SU-DHL-6 (cell line): ENCODE data around the gene MOB3B.

Experiments used
- H2AFZ ChIP-seq: fragments of 200-600 bp; sonication (generic); 2 replicates; pipeline ENCODE4 v1.6.1; 2014; ENCODE audit warnings: low read depth, mild to moderate bottlenecking, moderate library complexity, mixed read lengths, antibody characterized with exemption, low read length; ENCODE audit not compliant: severe bottlenecking
- H3F3A ChIP-seq: fragments of 200-600 bp; shearing (Covaris generic); 2 replicates; pipeline ENCODE4 v1.6.0; 2016; ENCODE audit warnings: antibody characterized with exemption, mild to moderate bottlenecking; ENCODE audit not compliant: insufficient read depth
- H3K27ac ChIP-seq: fragments of 200-600 bp; sonication (generic); 2 replicates; pipeline ENCODE4 v1.5.1; 2016; ENCODE audit warnings: low read depth, mild to moderate bottlenecking, low read length, moderate library complexity, mixed read lengths
- H3K27me3 ChIP-seq: fragments of 200-600 bp; sonication (generic), shearing (Covaris generic); 2 replicates; pipeline ENCODE4 v1.6.0; 2014; ENCODE audit warnings: mild to moderate bottlenecking, low read length
- H3K36me3 ChIP-seq: fragments of 200-600 bp; sonication (generic); 2 replicates; pipeline ENCODE4 v1.6.1; 2014; ENCODE audit warnings: mild to moderate bottlenecking, low read length, mixed read lengths
- H3K4me2 ChIP-seq: fragments of 300-600, 200-600 bp; shearing (Covaris generic), sonication (generic); 2 replicates; pipeline ENCODE4 v1.6.0; 2014; ENCODE audit warnings: low read length, low read depth, mild to moderate bottlenecking; ENCODE audit not compliant: poor library complexity, severe bottlenecking
- H3K4me3 ChIP-seq: fragments of 200-600 bp; sonication (generic); 2 replicates; pipeline ENCODE4 v1.5.1; 2014; ENCODE audit warnings: antibody characterized with exemption, low read length, mild to moderate bottlenecking, mixed read lengths; ENCODE audit not compliant: insufficient read depth, poor library complexity, severe bottlenecking
- H3K79me2 ChIP-seq: fragments of 200-600 bp; sonication (generic); 2 replicates; pipeline ENCODE4 v1.6.1; 2014; ENCODE audit warnings: mild to moderate bottlenecking, low read length, moderate library complexity; ENCODE audit not compliant: insufficient read depth
- H3K9ac ChIP-seq: fragments of 200-600 bp; sonication (generic); 2 replicates; pipeline ENCODE4 v1.7.0; 2014; ENCODE audit warnings: mild to moderate bottlenecking, low read length
- H3K9me2 ChIP-seq: fragments of 200-600 bp; sonication (generic); replicated peaks from 2 replicates; pipeline ENCODE4 v1.6.1; 2014; ENCODE audit warnings: low read length; ENCODE audit not compliant: insufficient read depth
- H3K9me3 ChIP-seq: fragments of 200-600 bp; sonication (generic); 2 replicates; pipeline ENCODE4 v1.6.1; 2014; ENCODE audit warnings: low read length, mixed read lengths; ENCODE audit not compliant: insufficient read depth
- H4K20me1 ChIP-seq: fragments of 200-600 bp; sonication (generic); 2 replicates; pipeline ENCODE4 v1.6.1; 2014; ENCODE audit warnings: low read depth, mild to moderate bottlenecking, antibody characterized with exemption, low read length, moderate library complexity, mixed read lengths
- CTCF ChIP-seq: fragments of 200-600 bp; sonication (generic); IDR thresholded peaks from one replicate; pipeline ENCODE4 v1.5.1; 2017; ENCODE audit warnings: antibody characterized with exemption, mild to moderate bottlenecking, low read length, moderate library complexity; ENCODE audit not compliant: insufficient read depth, poor library complexity, severe bottlenecking
- EZH2phosphoT487 ChIP-seq: fragments of 200-600 bp; sonication (generic), shearing (Covaris generic); conservative IDR thresholded peaks from 2 replicates; pipeline ENCODE4 v1.6.1; 2018; ENCODE audit warnings: mild to moderate bottlenecking, antibody characterized with exemption, low read length, moderate library complexity, mixed read lengths

MOB3B gene

GRCh38 chr9:27335075-27335474 is 194.5 kb downstream of the MOB3B start:
- H2AFZ ChIP-seq: no peak overlapping the region
- no peaks in the 10 kb centered on the region for H3F3A ChIP-seq
- no peak overlapping the region for H3K9ac ChIP-seq
- no peak for TF ChIP-seq EZH2phosphoT487
- no peak for TF ChIP-seq CTCF
- no peaks in the 10 kb centered on the region for H3K79me2 ChIP-seq
- no peaks in the 10 kb centered on the region for H3K27me3 ChIP-seq
- no peak overlapping the region for H3K4me2 ChIP-seq
- no peaks in the 10 kb centered on the region for H3K36me3 ChIP-seq
- H3K9me3 ChIP-seq: no peaks in the 10 kb centered on the region
- no peaks in the 10 kb centered on the region for H3K9me2 ChIP-seq
- H3K4me3 ChIP-seq: no peak overlapping the region
- no peaks in the 10 kb centered on the region for H4K20me1 ChIP-seq
- H3K27ac ChIP-seq: no peak overlapping the region

- H3K9me3 ChIP-seq: no peaks in the 10 kb centered on the region
- no peaks in the 10 kb centered on the region for H3F3A ChIP-seq
- H3K27ac ChIP-seq: no peak overlapping the region
- no peak overlapping the region for H3K4me2 ChIP-seq
- TF ChIP-seq CTCF (peak; percentile 55), EZH2phosphoT487 (no peak)
- no peaks in the 10 kb centered on the region for H3K36me3 ChIP-seq
- H3K79me2 ChIP-seq: no peaks in the 10 kb centered on the region
- no peaks in the 10 kb centered on the region for H3K9me2 ChIP-seq
- no peak overlapping the region for H3K9ac ChIP-seq
- H3K27me3 ChIP-seq: no peaks in the 10 kb centered on the region
- no peaks in the 10 kb centered on the region for H4K20me1 ChIP-seq
- H3K4me3 ChIP-seq: no peak overlapping the region
- no peak overlapping the region for H2AFZ ChIP-seq
Measured at GRCh38 chr9:27333241-27334052, 196.2 kb downstream of the MOB3B start.

GRCh38 chr9:27331393-27331792 is 198.2 kb downstream of the MOB3B start:
- no peak overlapping the region for H3K27ac ChIP-seq
- no peak overlapping the region for H3K4me3 ChIP-seq
- no peaks in the 10 kb centered on the region for H3K36me3 ChIP-seq
- no peaks in the 10 kb centered on the region for H3K9me2 ChIP-seq
- H3K27me3 ChIP-seq: no peaks in the 10 kb centered on the region; the same call in 1 of the 2 replicates
- no peaks in the 10 kb centered on the region for H3K9me3 ChIP-seq
- H3K9ac ChIP-seq: no peak overlapping the region
- no peak overlapping the region for H3K4me2 ChIP-seq
- H4K20me1 ChIP-seq: no peaks in the 10 kb centered on the region
- H2AFZ ChIP-seq: no peak overlapping the region
- H3K79me2 ChIP-seq: no peaks in the 10 kb centered on the region
- TF ChIP-seq EZH2phosphoT487: no peak
- TF ChIP-seq CTCF: no peak
- H3F3A ChIP-seq: no peaks in the 10 kb centered on the region
